ENCODE data around the gene KCNQ2. TPM values are rescaled to one million over a fixed set of nuclear protein-coding genes. Genes with fewer than 3 reads are reported as not detected.

Gene KCNQ2
- polyA plus RNA-seq, 3 donors, result not detected

DNA sequence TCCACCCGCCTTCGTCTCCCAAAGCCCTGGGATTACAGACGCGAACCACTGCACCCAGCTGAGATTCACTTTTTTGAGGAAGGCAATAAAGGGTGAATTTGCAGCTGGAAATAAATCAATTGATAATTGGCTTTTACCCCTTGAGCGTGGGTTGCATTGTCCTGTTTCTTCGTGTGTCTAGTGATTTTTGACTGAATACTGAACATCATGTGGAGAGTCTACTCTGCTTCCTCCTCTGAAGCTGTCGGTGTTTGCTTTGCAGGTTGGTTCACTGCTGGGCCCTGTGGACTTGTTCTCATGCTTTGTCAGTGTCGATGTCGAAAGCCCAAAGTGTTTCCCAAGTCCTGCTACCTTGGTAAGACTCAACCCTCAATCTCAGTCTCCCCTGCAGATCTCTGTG is 32.2 kb upstream of the KCNQ2 start:
- no peak overlapping the region for H3K9ac ChIP-seq (ENCODE audit: insufficient read depth, low read length, poor library complexity, severe bottlenecking)
- no peak overlapping the region for H3K4me3 Mint-ChIP-seq
- no peak for DNase-seq
- intact Hi-C loops (cut with micrococcal nuclease), result no loop called here
- H3K4me1 ChIP-seq (ENCODE audit: control insufficient read depth in 1 of 2, insufficient read depth in 2 of 2, low read length in 2 of 2), result peaks cover 0 to 4% of the 10 kb centered on the region in 2 donors
- 96% methylated on average over 5 of the region's 9 CpGs for WGBS (ENCODE audit: insufficient coverage)
- no peak overlapping the region for H3K27ac Mint-ChIP-seq
- no peak overlapping the region for H3K4me2 ChIP-seq (replicated peaks; ENCODE audit: extremely low read depth, low read length, poor library complexity, severe bottlenecking)
- peaks cover 13 to 25% (median 20%) of the 10 kb centered on the region in 7 donors for H3K9me3 Mint-ChIP-seq
- TF ChIP-seq, protein P1, sequence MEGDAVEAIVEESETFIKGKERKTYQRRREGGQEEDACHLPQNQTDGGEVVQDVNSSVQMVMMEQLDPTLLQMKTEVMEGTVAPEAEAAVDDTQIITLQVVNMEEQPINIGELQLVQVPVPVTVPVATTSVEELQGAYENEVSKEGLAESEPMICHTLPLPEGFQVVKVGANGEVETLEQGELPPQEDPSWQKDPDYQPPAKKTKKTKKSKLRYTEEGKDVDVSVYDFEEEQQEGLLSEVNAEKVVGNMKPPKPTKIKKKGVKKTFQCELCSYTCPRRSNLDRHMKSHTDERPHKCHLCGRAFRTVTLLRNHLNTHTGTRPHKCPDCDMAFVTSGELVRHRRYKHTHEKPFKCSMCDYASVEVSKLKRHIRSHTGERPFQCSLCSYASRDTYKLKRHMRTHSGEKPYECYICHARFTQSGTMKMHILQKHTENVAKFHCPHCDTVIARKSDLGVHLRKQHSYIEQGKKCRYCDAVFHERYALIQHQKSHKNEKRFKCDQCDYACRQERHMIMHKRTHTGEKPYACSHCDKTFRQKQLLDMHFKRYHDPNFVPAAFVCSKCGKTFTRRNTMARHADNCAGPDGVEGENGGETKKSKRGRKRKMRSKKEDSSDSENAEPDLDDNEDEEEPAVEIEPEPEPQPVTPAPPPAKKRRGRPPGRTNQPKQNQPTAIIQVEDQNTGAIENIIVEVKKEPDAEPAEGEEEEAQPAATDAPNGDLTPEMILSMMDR (IDR thresholded peaks at IDR 0.05), result no peak
- no peaks in the 10 kb centered on the region for H3K36me3 Mint-ChIP-seq
- H3K79me2 ChIP-seq (ENCODE audit: insufficient read depth, low read length), result no peaks in the 10 kb centered on the region
- no peak overlapping the region for H3K27ac ChIP-seq (ENCODE audit: low read depth in 1 of 2, low read length in 2 of 2)
- H3K4me1 Mint-ChIP-seq, result peaks cover 5% of the 10 kb centered on the region
- no peaks in the 10 kb centered on the region for H3K36me3 ChIP-seq (replicated peaks in 1 of 2; ENCODE audit: control insufficient read depth in 1 of 2, insufficient read depth in 2 of 2, low read length in 2 of 2)
- H3K4me3 ChIP-seq (replicated peaks in 1 of 3; ENCODE audit: low read depth in 2 of 3, low read length in 3 of 3), result no peak overlapping the region
- peaks cover 26 to 50% (median 26%) of the 10 kb centered on the region in 3 donors for H3K27me3 Mint-ChIP-seq (ENCODE audit: low read depth in 3 of 3)
- H4K20me1 ChIP-seq (ENCODE audit: insufficient read depth, low read length), result no peaks in the 10 kb centered on the region
- peaks cover 17 to 22% of the 10 kb centered on the region in 2 donors for H3K9me3 ChIP-seq (replicated peaks in 1 of 2; ENCODE audit: control insufficient read depth in 1 of 2, insufficient read depth in 1 of 2, low read length in 2 of 2)
- H2AFZ ChIP-seq (ENCODE audit: insufficient read depth, low read depth, low read length, poor library complexity, severe bottlenecking), result no peak overlapping the region
- H3K27me3 ChIP-seq (ENCODE audit: control insufficient read depth in 2 of 2, insufficient read depth in 2 of 2, low read length in 2 of 2), result peaks cover 0 to 21% of the 10 kb centered on the region in 2 donors

DNA sequence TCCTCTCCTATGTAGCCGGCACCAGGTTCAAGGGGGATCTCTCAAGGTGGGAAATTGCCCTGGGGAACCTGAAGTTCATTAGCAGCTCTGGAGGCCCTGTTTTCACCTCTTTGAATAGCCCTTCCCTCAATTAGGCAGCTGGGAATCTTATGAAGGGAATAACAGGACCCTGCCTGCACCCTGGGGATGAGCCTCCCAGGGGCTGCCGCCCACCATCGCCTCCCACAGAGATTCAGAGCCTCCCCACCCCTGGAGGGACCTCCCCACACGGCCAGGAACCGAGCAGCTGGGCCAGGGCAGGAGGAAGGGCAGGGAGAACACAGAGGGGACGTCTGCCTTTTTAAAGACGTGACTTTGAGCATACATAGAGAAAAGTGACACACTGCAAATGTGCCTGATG is 31.1 kb upstream of the KCNQ2 start:
- no peak for DNase-seq
- Histone ChIP-seq H3K4me2 (replicated peaks; ENCODE audit: extremely low read depth, low read length, poor library complexity, severe bottlenecking) (no peak overlapping the region), H3K9me3 (replicated peaks in 1 of 2; ENCODE audit: control insufficient read depth in 1 of 2, insufficient read depth in 1 of 2, low read length in 2 of 2) (peaks cover 20 to 22% of the 10 kb centered on the region in 2 donors), H3K27me3 (ENCODE audit: control insufficient read depth in 2 of 2, insufficient read depth in 2 of 2, low read length in 2 of 2) (peaks cover 0 to 27% of the 10 kb centered on the region in 2 donors), H3K4me1 (ENCODE audit: control insufficient read depth in 1 of 2, insufficient read depth in 2 of 2, low read length in 2 of 2) (peaks cover 4 to 5% of the 10 kb centered on the region in 2 donors), H3K9ac (ENCODE audit: insufficient read depth, low read length, poor library complexity, severe bottlenecking) (no peak overlapping the region), H3K4me3 (replicated peaks in 1 of 3; ENCODE audit: low read depth in 2 of 3, low read length in 3 of 3) (no peak overlapping the region), H3K36me3 (replicated peaks in 1 of 2; ENCODE audit: control insufficient read depth in 1 of 2, insufficient read depth in 2 of 2, low read length in 2 of 2) (no peaks in the 10 kb centered on the region), H4K20me1 (ENCODE audit: insufficient read depth, low read length) (no peaks in the 10 kb centered on the region), H3K79me2 (ENCODE audit: insufficient read depth, low read length) (no peaks in the 10 kb centered on the region), H3K27ac (ENCODE audit: low read depth in 1 of 2, low read length in 2 of 2) (no peak overlapping the region), H2AFZ (ENCODE audit: insufficient read depth, low read depth, low read length, poor library complexity, severe bottlenecking) (no peak overlapping the region)
- Mint-ChIP-seq H3K27ac (no peak overlapping the region), H3K27me3 (ENCODE audit: low read depth in 3 of 3) (peaks cover 28 to 51% (median 31%) of the 10 kb centered on the region in 3 donors), H3K9me3 (peaks cover 13 to 25% (median 20%) of the 10 kb centered on the region in 7 donors), H3K4me1 (no peaks in the 10 kb centered on the region), H3K36me3 (no peaks in the 10 kb centered on the region), H3K4me3 (no peak overlapping the region)
- intact Hi-C loops (cut with micrococcal nuclease), result no loop called here
- WGBS (ENCODE audit: insufficient coverage), result 40% methylated on average over 3 of the region's 7 CpGs
- TF ChIP-seq, protein P1 (IDR thresholded peaks at IDR 0.05), result no peak
